ENCODE data around the gene KLHL10.

KLHL10 gene

GRCh38 chr17:41885733-41886132 is 48.1 kb downstream of the KLHL10 start:
- Histone ChIP-seq H3K36me3 (ENCODE audit: insufficient read depth) (peaks cover 23% of the 10 kb centered on the region), H3K4me3 (IDR thresholded peaks at IDR 0.05; ENCODE audit: insufficient read depth, low read depth, low read length) (no peak overlapping the region), H3K27me3 (ENCODE audit: insufficient read depth, low read depth) (no peaks in the 10 kb centered on the region), H3K27ac (no peak overlapping the region), H3K79me2 (ENCODE audit: insufficient read depth, low read depth) (no peaks in the 10 kb centered on the region), H2AFZ (ENCODE audit: low read depth) (no peak overlapping the region), H4K20me1 (ENCODE audit: insufficient read depth) (no peaks in the 10 kb centered on the region), H3K4me1 (ENCODE audit: low read depth, poor library complexity, severe bottlenecking) (no peaks in the 10 kb centered on the region), H3K9ac (no peak overlapping the region), H3K4me2 (no peak overlapping the region)
- TF ChIP-seq, protein P1, sequence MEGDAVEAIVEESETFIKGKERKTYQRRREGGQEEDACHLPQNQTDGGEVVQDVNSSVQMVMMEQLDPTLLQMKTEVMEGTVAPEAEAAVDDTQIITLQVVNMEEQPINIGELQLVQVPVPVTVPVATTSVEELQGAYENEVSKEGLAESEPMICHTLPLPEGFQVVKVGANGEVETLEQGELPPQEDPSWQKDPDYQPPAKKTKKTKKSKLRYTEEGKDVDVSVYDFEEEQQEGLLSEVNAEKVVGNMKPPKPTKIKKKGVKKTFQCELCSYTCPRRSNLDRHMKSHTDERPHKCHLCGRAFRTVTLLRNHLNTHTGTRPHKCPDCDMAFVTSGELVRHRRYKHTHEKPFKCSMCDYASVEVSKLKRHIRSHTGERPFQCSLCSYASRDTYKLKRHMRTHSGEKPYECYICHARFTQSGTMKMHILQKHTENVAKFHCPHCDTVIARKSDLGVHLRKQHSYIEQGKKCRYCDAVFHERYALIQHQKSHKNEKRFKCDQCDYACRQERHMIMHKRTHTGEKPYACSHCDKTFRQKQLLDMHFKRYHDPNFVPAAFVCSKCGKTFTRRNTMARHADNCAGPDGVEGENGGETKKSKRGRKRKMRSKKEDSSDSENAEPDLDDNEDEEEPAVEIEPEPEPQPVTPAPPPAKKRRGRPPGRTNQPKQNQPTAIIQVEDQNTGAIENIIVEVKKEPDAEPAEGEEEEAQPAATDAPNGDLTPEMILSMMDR (conservative IDR thresholded peaks at IDR 0.05; ENCODE audit: low read depth, low read length), result peak; percentile 64

- H3K27ac ChIP-seq, result no peak overlapping the region
- peaks cover 33% of the 10 kb centered on the region for H3K36me3 ChIP-seq (ENCODE audit: insufficient read depth)
- H3K4me1 ChIP-seq (ENCODE audit: low read depth, poor library complexity, severe bottlenecking), result no peaks in the 10 kb centered on the region
These were observed 50.8 kb downstream of the KLHL10 start for GRCh38 chr17:41888332-41888965.

DNA sequence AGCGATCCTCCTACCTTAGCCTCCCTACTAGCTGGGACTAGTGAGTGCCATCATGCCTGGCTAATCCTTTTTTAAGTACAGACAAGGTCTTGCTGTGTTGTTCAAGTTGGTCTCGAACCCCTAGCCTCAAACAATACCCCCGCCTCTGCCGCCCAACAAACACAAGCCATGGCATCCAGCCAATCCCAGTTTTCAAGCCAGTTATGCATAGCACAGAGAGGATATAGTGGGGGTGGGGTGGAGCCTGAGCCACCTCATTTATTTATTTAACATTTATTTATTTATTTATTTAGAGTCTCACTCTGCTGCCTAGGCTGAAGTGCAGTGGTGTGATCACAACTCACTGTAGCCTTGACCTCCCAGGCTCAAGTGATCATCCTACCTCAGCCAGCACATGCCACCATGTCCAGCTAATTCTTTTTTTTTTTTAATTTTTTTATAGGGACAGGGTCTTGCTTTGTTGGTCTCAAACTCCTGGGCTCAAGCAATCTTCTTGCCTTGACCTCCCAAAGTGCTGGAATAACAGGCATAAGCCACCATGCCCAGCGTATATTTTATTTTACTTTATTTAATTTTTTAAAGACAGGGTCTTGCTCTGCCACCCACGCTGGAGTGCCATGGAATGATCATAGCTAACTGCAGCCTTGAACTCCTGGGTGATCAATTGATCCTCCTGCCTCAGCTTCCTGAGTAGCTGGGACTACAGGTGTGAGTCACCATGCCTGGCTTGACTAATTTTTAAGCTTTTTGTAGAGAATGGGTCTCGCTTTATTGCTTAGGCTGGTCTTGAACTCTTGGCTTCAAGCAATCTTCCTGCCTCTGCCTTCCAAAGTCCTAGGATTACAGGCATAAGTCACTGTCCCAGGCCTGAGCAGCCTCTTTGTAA is 53.8 kb downstream of the KLHL10 start:
- TF ChIP-seq, protein P1 (conservative IDR thresholded peaks at IDR 0.05; ENCODE audit: low read depth, low read length), result no peak
- Histone ChIP-seq H3K79me2 (ENCODE audit: insufficient read depth, low read depth) (no peaks in the 10 kb centered on the region), H2AFZ (ENCODE audit: low read depth) (no peak overlapping the region), H3K27ac (no peak overlapping the region), H3K36me3 (ENCODE audit: insufficient read depth) (peaks cover 24% of the 10 kb centered on the region), H3K4me1 (ENCODE audit: low read depth, poor library complexity, severe bottlenecking) (no peaks in the 10 kb centered on the region), H3K4me2 (no peak overlapping the region), H4K20me1 (ENCODE audit: insufficient read depth) (no peaks in the 10 kb centered on the region), H3K27me3 (ENCODE audit: insufficient read depth, low read depth) (no peaks in the 10 kb centered on the region), H3K9ac (no peak overlapping the region), H3K4me3 (IDR thresholded peaks at IDR 0.05; ENCODE audit: insufficient read depth, low read depth, low read length) (no peak overlapping the region)

More at GRCh38 chr17:41888332-41888965, 50.8 kb downstream of the KLHL10 start:
- no peaks in the 10 kb centered on the region for H4K20me1 ChIP-seq (ENCODE audit: insufficient read depth)
- H2AFZ ChIP-seq (ENCODE audit: low read depth), result no peak overlapping the region
- no peak overlapping the region for H3K9ac ChIP-seq
- H3K4me3 ChIP-seq (IDR thresholded peaks at IDR 0.05; ENCODE audit: insufficient read depth, low read depth, low read length), result no peak overlapping the region
- no peaks in the 10 kb centered on the region for H3K79me2 ChIP-seq (ENCODE audit: insufficient read depth, low read depth)
- H3K4me2 ChIP-seq, result no peak overlapping the region
- TF ChIP-seq, protein P1 (conservative IDR thresholded peaks at IDR 0.05; ENCODE audit: low read depth, low read length), result no peak
- H3K27me3 ChIP-seq (ENCODE audit: insufficient read depth, low read depth), result no peaks in the 10 kb centered on the region

GRCh38 chr17:41892021-41892376 is 54.4 kb downstream of the KLHL10 start:
- no peak overlapping the region for H2AFZ ChIP-seq (ENCODE audit: low read depth)
- H3K27ac ChIP-seq, result no peak overlapping the region
- H3K27me3 ChIP-seq (ENCODE audit: insufficient read depth, low read depth), result no peaks in the 10 kb centered on the region
- no peak overlapping the region for H3K4me2 ChIP-seq
- H3K79me2 ChIP-seq (ENCODE audit: insufficient read depth, low read depth), result no peaks in the 10 kb centered on the region
- H3K9ac ChIP-seq, result no peak overlapping the region
- TF ChIP-seq, protein P1 (conservative IDR thresholded peaks at IDR 0.05; ENCODE audit: low read depth, low read length), result no peak
- no peak overlapping the region for H3K4me3 ChIP-seq (IDR thresholded peaks at IDR 0.05; ENCODE audit: insufficient read depth, low read depth, low read length)
- no peaks in the 10 kb centered on the region for H4K20me1 ChIP-seq (ENCODE audit: insufficient read depth)
- H3K4me1 ChIP-seq (ENCODE audit: low read depth, poor library complexity, severe bottlenecking), result no peaks in the 10 kb centered on the region
- H3K36me3 ChIP-seq (ENCODE audit: insufficient read depth), result peaks cover 19% of the 10 kb centered on the region

Data from KMS-11 (cell line).